Stimulated activated CD8-positive, alpha-beta memory T cell treated with anti-CD3 and anti-CD28 coated beads, Interleukin-7, amount 100 ng/mL, for 4 hours (primary cell): ENCODE results near the gene CFAP251.

Source experiments
- DNase-seq, 2 donors: peaks; one replicate each; pipeline ENCODE4 v3.0.0-alpha.2; 2020; ENCODE audit warnings: low read depth in 2 of 2

Gene CFAP251

GRCh38 chr12:122004633-122005071, 86.3 kb downstream of the CFAP251 start:
- DNase-seq = no peak

DNA sequence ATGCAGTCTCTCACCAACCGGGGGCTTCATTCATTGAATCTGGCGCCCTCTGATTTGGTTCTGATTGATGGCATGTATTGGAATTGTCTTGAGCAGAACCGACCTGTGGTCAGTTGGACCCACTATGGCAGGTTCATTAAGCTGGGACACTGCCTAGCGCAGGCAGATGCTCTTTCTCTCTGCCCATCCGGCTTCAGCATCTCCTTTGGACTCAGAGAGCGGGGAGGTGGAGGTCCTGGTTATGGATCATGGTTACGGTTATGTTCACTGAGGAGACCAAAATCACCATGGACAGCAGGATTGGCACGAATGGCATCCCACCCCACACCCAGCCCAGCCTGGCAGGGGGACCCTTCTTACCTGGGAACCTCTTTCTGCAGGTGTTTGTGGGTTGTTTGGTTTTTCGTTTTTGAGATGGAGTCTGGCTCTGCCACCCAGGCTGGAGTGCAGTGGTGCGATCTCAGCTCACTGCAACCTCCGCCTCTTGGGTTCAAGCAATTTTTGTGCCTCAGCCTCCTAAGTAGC, 86.9 kb downstream of the CFAP251 start:
- DNase-seq = no peak

- DNase-seq = no peak
Measured at GRCh38 chr12:122006186-122006926, 88.0 kb downstream of the CFAP251 start.

DNA sequence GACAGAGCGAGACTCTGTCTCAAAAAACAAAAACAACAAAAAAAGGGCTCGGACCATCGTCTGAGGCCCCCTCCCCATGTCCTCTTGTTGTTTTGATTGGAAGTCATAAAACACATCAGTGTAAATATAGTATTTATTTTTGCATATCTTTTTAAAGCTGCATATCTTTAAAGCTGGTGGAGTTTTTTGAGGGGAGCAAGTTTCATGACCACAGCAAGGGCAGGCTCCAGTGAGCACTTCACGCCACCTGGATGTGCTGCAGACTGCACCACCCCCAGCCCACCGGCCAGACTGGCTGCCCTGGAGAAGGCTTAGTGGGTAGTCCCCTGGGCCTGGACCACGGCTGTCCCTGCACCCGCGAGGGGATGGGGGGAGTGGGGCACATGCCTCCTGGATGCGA, 91.3 kb downstream of the CFAP251 start:
- DNase-seq = no peak

DNA sequence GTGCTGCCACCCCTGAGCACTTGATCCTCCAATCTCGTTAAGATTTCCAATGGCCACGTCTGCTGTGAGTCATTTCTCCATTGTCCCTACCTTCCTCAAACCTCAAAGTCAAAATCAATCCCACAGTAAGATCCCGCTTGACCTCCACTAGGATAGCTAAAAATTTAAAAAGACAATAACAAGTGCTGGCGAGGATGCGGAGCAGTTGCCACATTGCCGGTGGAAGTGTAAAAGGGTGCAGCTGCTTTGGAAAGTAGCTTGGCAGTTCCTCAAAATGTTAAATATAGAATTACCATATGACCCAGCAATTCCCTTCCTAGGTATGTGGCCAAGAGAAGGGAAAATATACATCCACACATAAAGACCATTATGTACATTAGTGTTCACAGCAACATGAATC, 93.8 kb downstream of the CFAP251 start:
- no peak for DNase-seq

- DNase-seq = no peak
Measured at GRCh38 chr12:122013136-122013535, 94.7 kb downstream of the CFAP251 start.

- DNase-seq = no peak
Measured at GRCh38 chr12:122013791-122014590, 95.6 kb downstream of the CFAP251 start.

GRCh38 chr12:122014781-122015180, 96.4 kb downstream of the CFAP251 start:
- DNase-seq = no peak

- no peak for DNase-seq
Measured at GRCh38 chr12:122018457-122018856, 100.1 kb downstream of the CFAP251 start.

- no peak for DNase-seq
Measured at GRCh38 chr12:122018937-122019336, 100.5 kb downstream of the CFAP251 start.

DNA sequence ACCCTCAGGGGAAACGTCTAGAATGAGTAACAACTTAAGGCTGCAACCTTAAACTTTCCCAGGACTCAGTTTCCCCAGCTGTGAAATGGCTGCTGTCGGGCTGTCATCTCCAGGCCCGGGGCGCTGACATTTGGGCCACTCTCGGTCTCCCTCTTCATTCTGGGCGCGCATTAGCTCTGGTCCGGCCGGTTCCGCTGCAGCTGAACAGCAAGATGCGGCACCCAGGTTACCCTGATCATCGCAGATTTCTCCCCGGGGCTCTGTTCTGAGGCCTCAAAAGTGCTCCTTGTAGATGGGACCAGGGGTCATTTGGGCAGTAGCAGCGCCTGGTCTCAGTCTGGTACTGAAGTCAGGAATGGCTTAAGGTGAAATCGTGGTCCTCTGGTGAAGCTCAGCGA, 102.4 kb downstream of the CFAP251 start:
- DNase-seq = no peak

DNA sequence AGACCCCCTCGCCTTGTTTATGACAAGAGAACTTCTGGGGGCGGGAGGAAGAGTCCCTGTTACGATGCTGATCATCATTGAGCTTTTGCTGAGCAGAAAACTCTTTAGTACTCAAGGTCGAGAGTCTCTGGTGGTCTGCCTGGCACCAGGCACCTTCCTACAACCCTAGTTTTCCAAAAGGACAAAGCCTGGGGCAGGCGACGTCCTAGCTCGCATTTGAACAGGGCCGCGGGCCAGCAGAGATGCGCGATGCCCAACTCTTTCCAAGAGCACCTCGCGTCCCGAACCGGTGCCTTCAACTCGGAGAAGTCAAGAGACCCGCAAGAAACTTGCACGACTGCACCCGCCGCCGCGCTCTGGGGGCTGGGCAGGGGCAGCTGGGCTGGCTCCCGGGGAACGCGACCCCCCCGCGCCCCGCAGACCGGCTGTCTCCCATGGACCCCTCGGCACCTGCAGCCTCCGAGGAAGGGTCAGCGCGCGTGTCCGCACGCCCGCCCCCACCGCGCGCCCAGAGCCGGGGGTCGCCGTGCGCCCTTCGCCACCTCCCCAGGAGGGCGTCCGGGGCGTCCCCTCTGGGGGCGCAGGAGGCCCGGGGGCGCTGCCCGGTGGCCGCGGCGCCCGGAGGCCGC, 102.9 kb downstream of the CFAP251 start:
- DNase-seq = no peak

DNA sequence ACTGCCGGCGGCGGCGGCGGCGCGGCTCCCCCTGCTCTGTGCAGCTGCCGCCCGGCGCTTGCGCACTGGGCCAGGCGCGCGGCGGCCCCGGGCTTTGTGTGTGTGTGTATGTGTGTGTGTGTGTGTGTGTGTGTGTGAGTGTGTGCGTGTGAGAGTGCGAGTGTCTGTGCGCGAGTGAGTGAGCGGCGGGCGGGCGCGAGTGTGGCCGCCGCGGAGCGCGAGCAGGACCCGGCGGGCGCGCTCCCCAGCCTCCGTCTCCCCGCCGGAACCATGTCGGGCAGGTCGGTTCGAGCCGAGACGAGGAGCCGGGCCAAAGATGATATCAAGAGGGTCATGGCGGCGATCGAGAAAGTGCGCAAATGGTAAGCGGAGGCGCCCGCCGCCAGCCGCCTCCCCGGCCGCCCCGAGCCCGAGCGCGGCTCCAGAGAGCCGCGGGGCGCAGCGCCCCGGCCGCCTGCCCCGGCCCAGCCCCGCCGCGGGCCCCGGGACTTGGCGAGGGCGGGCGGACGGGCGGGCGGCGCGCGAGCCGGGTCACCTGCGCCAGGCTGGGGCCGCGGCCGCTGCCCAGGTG, 103.5 kb downstream of the CFAP251 start, which contains the start of gene BCL7A:
Gene BCL7A, plus strand, starts transcription at position 63 of the 571 bp plus-strand sequence. Its CDS starts 208 bp downstream, at position 271.
- DNase-seq = peak; percentile 29 to 43

DNA sequence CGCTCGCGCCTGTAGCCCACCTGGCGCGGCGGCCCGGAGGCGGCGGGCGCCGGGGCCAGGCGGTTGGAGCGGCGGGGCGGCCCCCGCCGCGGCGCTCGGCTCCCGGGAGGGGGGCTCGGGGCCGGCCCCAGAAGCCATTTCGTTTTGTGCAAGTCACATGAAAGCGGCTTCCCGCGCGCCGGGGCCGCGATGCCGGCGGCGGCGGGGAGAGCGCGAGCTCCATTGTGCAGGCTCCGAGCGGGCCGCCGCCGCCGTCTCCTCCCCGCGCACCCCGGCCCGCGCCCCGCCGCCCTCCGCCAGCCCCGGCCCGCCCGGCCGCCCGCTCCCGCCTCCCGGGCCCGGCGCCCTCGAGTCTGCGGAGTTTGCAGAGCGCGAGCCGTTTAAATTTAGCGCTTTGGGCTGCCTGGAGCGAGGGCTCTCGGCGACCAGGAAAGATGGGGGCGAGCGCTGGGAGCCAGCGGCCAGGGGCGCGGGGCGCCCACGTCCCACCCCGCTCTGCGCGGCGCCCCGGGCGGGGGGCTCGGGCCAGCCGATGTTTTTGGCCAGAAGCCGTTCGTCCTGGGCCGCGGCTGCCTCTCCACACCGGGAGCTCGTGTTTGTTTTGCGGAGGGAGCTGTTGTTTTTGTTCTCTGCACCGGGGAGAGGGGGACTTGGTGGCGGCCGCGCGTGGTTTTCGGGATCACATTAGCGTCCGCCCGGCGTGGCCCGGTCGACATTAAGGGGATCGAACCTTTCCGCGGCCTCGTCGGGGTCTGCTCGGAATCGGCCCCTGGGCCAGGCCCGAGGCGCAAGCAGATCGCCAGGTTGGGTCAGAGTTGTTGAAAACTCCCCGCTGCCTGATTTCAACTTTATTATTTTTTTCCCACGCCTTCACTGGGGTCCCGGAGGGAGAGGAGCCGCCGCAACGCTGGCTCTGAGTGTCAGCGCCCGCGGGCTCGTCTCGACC, 104.3 kb downstream of the CFAP251 start:
- no peak for DNase-seq

GRCh38 chr12:122023339-122024131, 105.1 kb downstream of the CFAP251 start:
- no peak for DNase-seq

- DNase-seq = no peak
Measured at GRCh38 chr12:122024132-122024785, 105.9 kb downstream of the CFAP251 start.

- no peak for DNase-seq
Measured at GRCh38 chr12:122026706-122027333, 108.4 kb downstream of the CFAP251 start.

GRCh38 chr12:122028165-122028904, 109.9 kb downstream of the CFAP251 start:
- no peak for DNase-seq
